ENCODE measurements around the gene BTN1A1. TPM values are rescaled to one million over a fixed set of nuclear protein-coding genes. Genes with fewer than 3 reads are reported as not detected.

Gene BTN1A1
- polyA plus RNA-seq, 2 of the 4 experiments (the other 2 are of a cell fraction), result not detected

GRCh38 chr6:26537846-26538571 lies 37.9 kb downstream of the BTN1A1 start, which contains the start of gene HMGN4 (continued):
- TF ChIP-seq E2F6 (IDR thresholded peaks at IDR 0.05; ENCODE audit: borderline replicate concordance, low read depth), result no peak
- no peak for TF ChIP-seq HES2 (IDR thresholded peaks at IDR 0.05)
- TF ChIP-seq BCL3 (IDR thresholded peaks at IDR 0.05), result 0 out of 3 replicates have a peak, but pooled peaks have one; percentile 49
- TF ChIP-seq SREBF2 (IDR thresholded peaks at IDR 0.05), result peak; percentile 66

GRCh38 chr6:26538572-26538902 lies 38.4 kb downstream of the BTN1A1 start:
- ATAC-seq (peak in 1 of 2 experiments; percentile 15; a peak in 3 of 6 replicates), FAIRE-seq (no peak), DNase-seq (ENCODE audit: low read depth in 1 of 2, low spot score in 1 of 2) (no peak)
- 3% methylated on average over 14 of the region's 15 CpGs for WGBS (ENCODE audit: missing lambda C conversion rate)
- CTCF ChIA-PET, result interaction anchor here (1.4 to 3.6 kb wide), 3 partner anchors 18 to 197 kb away, joined by 4 to 20 read pairs (median 7); no protein-coding TSS in a partner anchor
- POLR2A ChIA-PET, result interaction anchor here (0.5 to 2.1 kb wide), 8 partner anchors 8 to 608 kb away, joined by 3 to 14 read pairs (median 4); a partner anchor contains a TSS
- Histone ChIP-seq H3K4me3 (peak overlapping the region; percentile 97), H3K4me1 (peaks cover 44% of the 10 kb centered on the region), H3K9me3 (no peaks in the 10 kb centered on the region), H3K4me2 (peak overlapping the region; percentile 77), H3K27ac (peak overlapping the region; percentile 85 to 100)
- 0 out of 2 replicates have a peak, but pooled peaks have one; percentile 26 for TF ChIP-seq PHF8 (IDR thresholded peaks at IDR 0.05; ENCODE audit: borderline replicate concordance, low read depth)
- no peak for TF ChIP-seq POLR2A (IDR thresholded peaks at IDR 0.05; ENCODE audit: low read length)
- no peak for TF ChIP-seq KDM5A (IDR thresholded peaks at IDR 0.05)
- no peak for TF ChIP-seq ATOH8 (CRISPR knock-in tag; IDR thresholded peaks at IDR 0.05; ENCODE audit: low read depth)
- TF ChIP-seq ZFP36 (IDR thresholded peaks at IDR 0.05; ENCODE audit: borderline replicate concordance, partially characterized antibody), result no peak

- 31% methylated on average over 16 of the region's 16 CpGs for WGBS (ENCODE audit: missing lambda C conversion rate)
- ChIA-PET POLR2A (interaction anchor here (1.4 kb wide), 1 partner anchor 208 kb away, joined by 4 read pairs; no protein-coding TSS in a partner anchor), CTCF (interaction anchor here (3.6 kb wide), 1 partner anchor 198 kb away, joined by 20 read pairs; no protein-coding TSS in a partner anchor)
- peak overlapping the region; percentile 77 for H3K4me2 ChIP-seq
- FAIRE-seq (no peak), ATAC-seq (no peak), DNase-seq (ENCODE audit: low read depth in 1 of 2, low spot score in 1 of 2) (peak in 1 of 2 experiments; percentile 21)
- no peak for TF ChIP-seq ZNF302 (CRISPR knock-in tag; IDR thresholded peaks at IDR 0.05)
- TF ChIP-seq ZC3H11A (IDR thresholded peaks at IDR 0.05), result no peak
- TF ChIP-seq RCOR1 (IDR thresholded peaks at IDR 0.05; ENCODE audit: low read depth, low read length), result no peak
- TF ChIP-seq FOSL2 (IDR thresholded peaks at IDR 0.05), result no peak
- 0 out of 2 replicates have a peak, but pooled peaks have one; percentile 14 for TF ChIP-seq FOSL2 (CRISPR knock-in tag; IDR thresholded peaks at IDR 0.05)
- peaks cover 43% of the 10 kb centered on the region for H3K4me1 ChIP-seq
- no peaks in the 10 kb centered on the region for H3K9me3 ChIP-seq
- H3K4me3 ChIP-seq, result peak overlapping the region; percentile 97
- H3K27ac ChIP-seq, result peak overlapping the region; percentile 85 to 100
Observed at GRCh38 chr6:26539071-26539615, 39.0 kb downstream of the BTN1A1 start.

GRCh38 chr6:26541579-26541978 lies 41.5 kb downstream of the BTN1A1 start:
- DNase-seq (ENCODE audit: low read depth in 1 of 2, low spot score in 1 of 2) (no peak), ATAC-seq (no peak), FAIRE-seq (no peak)
- no peak overlapping the region for H3K4me2 ChIP-seq
- ChIA-PET CTCF (interaction anchor here (1.1 to 1.5 kb wide), 2 partner anchors 54 to 200 kb away, joined by 3 to 7 read pairs; no protein-coding TSS in a partner anchor), POLR2A (no interaction called here)
- no peaks in the 10 kb centered on the region for H3K9me3 ChIP-seq
- no peak overlapping the region for H3K4me3 ChIP-seq
- TF ChIP-seq NR3C1 (IDR thresholded peaks at IDR 0.05), result no peak
- TF ChIP-seq RARB (CRISPR knock-in tag; IDR thresholded peaks at IDR 0.05), result no peak
- TF ChIP-seq FOSL2 (IDR thresholded peaks at IDR 0.05), result no peak
- no peak for TF ChIP-seq FOSL2 (CRISPR knock-in tag; IDR thresholded peaks at IDR 0.05)
- no peak for TF ChIP-seq CTCF (IDR thresholded peaks at IDR 0.05)
- no peak for TF ChIP-seq POLR2AphosphoS2 (conservative IDR thresholded peaks at IDR 0.05; ENCODE audit: low read length)
- TF ChIP-seq JUN (IDR thresholded peaks at IDR 0.05), result no peak
- no peak for TF ChIP-seq SMC3 (IDR thresholded peaks at IDR 0.05)
- no peak for TF ChIP-seq HOXB13 (CRISPR knock-in tag; IDR thresholded peaks at IDR 0.05; ENCODE audit: low read depth)
- TF ChIP-seq GATA3 (IDR thresholded peaks at IDR 0.05; ENCODE audit: borderline replicate concordance), result no peak
- no peak for TF ChIP-seq CHD2 (IDR thresholded peaks at IDR 0.05; ENCODE audit: low read length, partially characterized antibody)
- TF ChIP-seq ZC3H11A (IDR thresholded peaks at IDR 0.05), result no peak
- no peak for TF ChIP-seq MAZ (IDR thresholded peaks at IDR 0.05; ENCODE audit: borderline replicate concordance, low read depth, low read length)
- no peak for TF ChIP-seq MYC (IDR thresholded peaks at IDR 0.05; ENCODE audit: borderline replicate concordance, low read length)
- H3K4me1 ChIP-seq, result peaks cover 20% of the 10 kb centered on the region
- WGBS (ENCODE audit: missing lambda C conversion rate), result 81% methylated on average over 1 of the region's 1 CpG
- no peak overlapping the region for H3K27ac ChIP-seq
